DOHH2 (cell line): ENCODE results near the gene FASTK.

ENCODE experiments used
- H3F3A ChIP-seq: fragments of 200-600 bp; sonication (generic), shearing (Covaris generic); 2 replicates; pipeline ENCODE4 v1.6.0; 2016; ENCODE audit warnings: antibody characterized with exemption, mild to moderate bottlenecking; ENCODE audit not compliant: control insufficient read depth, insufficient read depth
- H3K27ac ChIP-seq: fragments of 200-600 bp; sonication (generic); 2 replicates; pipeline ENCODE4 v1.5.1; 2014; ENCODE audit warnings: low read depth, mild to moderate bottlenecking, low read length, moderate library complexity
- H3K27me3 ChIP-seq: fragments of 200-600 bp; sonication (generic); 2 replicates; pipeline ENCODE4 v1.6.1; 2014; ENCODE audit warnings: mild to moderate bottlenecking, low read length, mixed read lengths; ENCODE audit not compliant: control insufficient read depth
- H3K36me3 ChIP-seq: fragments of 200-600 bp; sonication (generic); 2 replicates; pipeline ENCODE4 v1.6.1; 2014; ENCODE audit warnings: mild to moderate bottlenecking, low read length, moderate library complexity, mixed read lengths; ENCODE audit not compliant: control insufficient read depth
- H3K4me1 ChIP-seq: fragments of 200-600 bp; sonication (generic); 2 replicates; pipeline ENCODE4 v1.6.1; 2014; ENCODE audit warnings: mild to moderate bottlenecking, low read length, mixed read lengths; ENCODE audit not compliant: control insufficient read depth
- H3K4me2 ChIP-seq: fragments of 200-600 bp; sonication (generic); 2 replicates; pipeline ENCODE4 v1.6.0; 2014; ENCODE audit warnings: mild to moderate bottlenecking, low read length, moderate library complexity
- H3K4me3 ChIP-seq: fragments of 200-600 bp; sonication (generic); 2 replicates; pipeline ENCODE4 v1.5.1; 2014; ENCODE audit warnings: mild to moderate bottlenecking, low read length, mixed read lengths
- H3K79me2 ChIP-seq: fragments of 200-600 bp; sonication (generic); 2 replicates; pipeline ENCODE4 v1.6.1; 2014; ENCODE audit warnings: mild to moderate bottlenecking, low read length, mixed read lengths; ENCODE audit not compliant: control insufficient read depth
- H3K9me2 ChIP-seq: fragments of 200-600 bp; sonication (generic); replicated peaks from 2 replicates; pipeline ENCODE4 v1.6.1; 2014; ENCODE audit warnings: mild to moderate bottlenecking, low read length, mixed read lengths; ENCODE audit not compliant: control insufficient read depth
- H3K9me3 ChIP-seq: fragments of 200-600 bp; sonication (generic); 2 replicates; pipeline ENCODE4 v1.6.1; 2014; ENCODE audit warnings: antibody characterized with exemption, low read length, mixed read lengths; ENCODE audit not compliant: control insufficient read depth, insufficient read depth
- H4K20me1 ChIP-seq: fragments of 200-600 bp; sonication (generic); 2 replicates; pipeline ENCODE4 v1.6.0; 2014; ENCODE audit warnings: low read depth, mild to moderate bottlenecking, antibody characterized with exemption, low read length, moderate library complexity; ENCODE audit not compliant: control insufficient read depth, insufficient read depth
- EZH2phosphoT487 ChIP-seq: fragments of 200-600 bp; sonication (generic); IDR thresholded peaks from 2 replicates; pipeline ENCODE4 v1.6.1; 2017; ENCODE audit warnings: borderline replicate concordance, mild to moderate bottlenecking, antibody characterized with exemption, low read length, moderate library complexity, mixed read lengths
- TF ChIP-seq, protein P1 (sequence below): fragments of 200-600 bp; sonication (generic); IDR thresholded peaks from one replicate; pipeline ENCODE4 v1.5.1; 2014; ENCODE audit warnings: antibody characterized with exemption, mild to moderate bottlenecking, low read depth, low read length; ENCODE audit not compliant: poor library complexity, severe bottlenecking

The FASTK gene

DNA sequence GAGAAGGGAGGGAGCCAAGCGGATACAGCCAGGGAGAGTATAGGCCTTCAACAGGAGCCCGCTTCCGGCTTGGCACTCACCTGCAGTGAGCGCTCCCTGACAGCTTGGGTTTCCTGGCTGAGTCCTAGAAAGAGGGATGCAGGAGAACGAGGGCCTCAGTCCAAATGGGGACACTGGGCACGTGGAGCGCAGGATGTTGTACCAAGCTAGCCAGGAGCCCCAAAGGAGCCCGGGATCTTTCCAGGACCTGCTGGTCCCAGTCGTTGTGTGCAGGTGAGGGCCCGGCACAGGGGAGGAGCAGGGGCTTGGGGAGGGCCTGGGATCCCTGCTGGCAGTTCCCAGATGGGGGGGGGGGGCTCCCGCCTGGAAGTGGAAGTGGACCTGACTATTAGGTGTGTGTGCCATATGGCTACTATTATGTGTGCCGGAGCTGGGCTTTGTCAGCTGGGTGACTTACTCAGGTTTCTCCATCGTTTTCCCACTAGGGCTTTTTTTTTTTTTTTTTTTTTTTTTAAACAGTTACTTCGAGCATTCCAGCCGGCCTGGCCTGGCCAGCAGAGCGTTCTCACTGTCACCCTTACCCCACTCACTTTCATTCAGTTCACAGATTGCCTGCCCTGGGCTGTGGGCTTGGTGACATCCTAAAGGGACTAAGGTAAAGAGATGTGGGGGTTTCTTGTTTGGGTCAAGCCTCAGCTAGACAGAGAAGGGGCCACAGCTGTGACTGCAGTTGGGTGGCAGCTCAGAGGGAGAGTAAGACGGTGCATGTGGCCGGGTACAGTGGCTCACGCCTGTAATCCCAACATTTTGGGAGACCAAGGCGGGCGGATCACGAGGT lies 9.5 kb upstream of the FASTK start:
- Histone ChIP-seq H3K9me3 (no peaks in the 10 kb centered on the region), H3K9me2 (no peaks in the 10 kb centered on the region), H3K36me3 (no peaks in the 10 kb centered on the region), H3K4me2 (no peak overlapping the region), H3K27ac (no peak overlapping the region), H3K79me2 (no peaks in the 10 kb centered on the region), H3K27me3 (peaks cover 46% of the 10 kb centered on the region), H3K4me1 (peaks cover 22% of the 10 kb centered on the region), H4K20me1 (peaks cover 7% of the 10 kb centered on the region), H3F3A (peaks cover 3% of the 10 kb centered on the region; the same call in 1 of the 2 replicates), H3K4me3 (no peak overlapping the region)
- TF ChIP-seq, protein P1, sequence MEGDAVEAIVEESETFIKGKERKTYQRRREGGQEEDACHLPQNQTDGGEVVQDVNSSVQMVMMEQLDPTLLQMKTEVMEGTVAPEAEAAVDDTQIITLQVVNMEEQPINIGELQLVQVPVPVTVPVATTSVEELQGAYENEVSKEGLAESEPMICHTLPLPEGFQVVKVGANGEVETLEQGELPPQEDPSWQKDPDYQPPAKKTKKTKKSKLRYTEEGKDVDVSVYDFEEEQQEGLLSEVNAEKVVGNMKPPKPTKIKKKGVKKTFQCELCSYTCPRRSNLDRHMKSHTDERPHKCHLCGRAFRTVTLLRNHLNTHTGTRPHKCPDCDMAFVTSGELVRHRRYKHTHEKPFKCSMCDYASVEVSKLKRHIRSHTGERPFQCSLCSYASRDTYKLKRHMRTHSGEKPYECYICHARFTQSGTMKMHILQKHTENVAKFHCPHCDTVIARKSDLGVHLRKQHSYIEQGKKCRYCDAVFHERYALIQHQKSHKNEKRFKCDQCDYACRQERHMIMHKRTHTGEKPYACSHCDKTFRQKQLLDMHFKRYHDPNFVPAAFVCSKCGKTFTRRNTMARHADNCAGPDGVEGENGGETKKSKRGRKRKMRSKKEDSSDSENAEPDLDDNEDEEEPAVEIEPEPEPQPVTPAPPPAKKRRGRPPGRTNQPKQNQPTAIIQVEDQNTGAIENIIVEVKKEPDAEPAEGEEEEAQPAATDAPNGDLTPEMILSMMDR: no peak
- no peak for TF ChIP-seq EZH2phosphoT487

DNA sequence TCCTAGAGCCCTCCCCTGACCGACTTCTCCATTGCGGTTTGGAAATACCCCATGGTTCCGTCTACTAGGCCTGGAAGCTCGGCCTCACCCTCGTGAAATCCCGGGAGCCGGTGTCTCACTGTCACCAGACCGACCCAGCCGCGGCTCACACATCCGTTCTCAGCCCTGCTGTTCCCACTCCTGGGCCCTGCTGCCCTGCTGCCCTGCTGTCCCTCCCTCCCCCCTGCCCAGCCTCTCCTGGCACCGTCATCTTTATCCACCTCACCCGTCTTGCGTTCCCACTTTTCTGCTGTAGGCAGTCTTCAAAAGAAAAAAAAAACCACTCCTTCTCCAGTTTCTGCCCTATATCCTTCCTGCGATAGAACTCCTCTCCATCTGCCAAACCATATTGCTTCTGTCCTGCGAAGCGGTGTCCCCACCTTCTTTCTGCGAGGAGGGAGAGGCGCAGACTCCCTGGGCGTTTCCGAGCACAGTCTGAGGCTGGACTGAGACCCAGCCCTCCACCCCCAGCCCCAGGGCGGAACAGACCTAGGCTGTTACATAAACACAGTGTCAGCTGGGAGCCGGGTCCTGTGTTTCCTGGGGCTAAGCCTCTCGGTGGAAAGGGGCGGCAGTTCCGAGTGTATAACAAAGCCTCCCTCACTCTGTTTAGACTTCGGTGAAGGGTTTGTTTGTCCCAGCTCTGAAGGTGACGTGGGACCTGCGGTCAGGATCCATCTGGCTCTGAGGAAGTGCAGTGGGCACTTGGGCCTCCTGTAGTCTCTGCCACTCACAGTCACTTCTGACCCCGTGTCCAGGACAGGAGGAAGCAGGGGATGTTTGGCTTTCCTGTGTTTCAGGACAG lies 8.5 kb upstream of the FASTK start:
- Histone ChIP-seq H4K20me1 (peaks cover 7% of the 10 kb centered on the region), H3K4me1 (peaks cover 29% of the 10 kb centered on the region), H3K9me2 (no peaks in the 10 kb centered on the region), H3K4me3 (no peak overlapping the region), H3K79me2 (no peaks in the 10 kb centered on the region), H3K36me3 (no peaks in the 10 kb centered on the region), H3K4me2 (no peak overlapping the region), H3K27ac (no peak overlapping the region), H3K27me3 (peaks cover 53% of the 10 kb centered on the region), H3K9me3 (no peaks in the 10 kb centered on the region), H3F3A (peaks cover 9% of the 10 kb centered on the region)
- TF ChIP-seq EZH2phosphoT487: no peak
- TF ChIP-seq, protein P1: no peak

DNA sequence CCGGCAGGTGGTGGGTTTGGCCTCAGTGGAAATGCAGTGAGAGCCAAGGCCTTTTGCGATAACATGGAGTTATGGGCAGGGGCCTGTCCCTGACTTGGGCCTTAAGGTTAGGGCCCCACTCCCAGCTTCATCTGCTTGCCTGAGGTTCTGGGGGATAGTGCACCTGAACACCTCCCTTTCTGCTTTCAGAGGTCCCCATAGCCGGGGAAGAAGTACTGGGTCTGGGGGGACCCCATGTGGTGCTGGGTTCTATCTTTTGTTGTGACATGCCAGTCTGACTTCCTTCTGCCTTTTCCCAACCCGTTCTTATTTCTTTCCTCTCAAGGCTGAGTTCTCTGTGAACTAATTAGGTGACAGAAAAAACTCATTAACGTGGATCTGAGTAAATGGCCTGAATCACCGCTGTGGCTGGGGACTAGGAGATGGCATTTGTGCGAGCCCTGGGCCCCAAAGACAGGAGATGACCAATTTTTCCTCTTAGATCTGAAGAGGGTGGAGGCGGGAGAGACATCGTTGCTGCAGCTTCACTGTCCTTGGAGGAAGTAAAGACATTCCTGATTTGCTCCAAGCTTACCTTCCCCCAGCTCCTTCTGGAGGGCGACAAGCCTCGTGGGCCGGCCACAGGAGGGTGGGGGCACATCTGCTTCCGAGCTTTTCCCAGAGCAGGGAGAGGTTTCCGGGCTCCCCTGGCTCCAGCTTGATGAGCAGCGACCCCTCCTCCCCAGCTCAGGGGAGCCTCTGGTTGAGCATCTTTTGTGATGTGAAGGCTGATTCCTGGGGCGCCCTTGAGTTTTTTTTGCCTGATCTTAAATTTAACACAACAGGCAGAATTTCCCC lies 7.6 kb upstream of the FASTK start:
- no peaks in the 10 kb centered on the region for H3K9me2 ChIP-seq
- peak overlapping the region; percentile 67 for H3K4me2 ChIP-seq
- H3K36me3 ChIP-seq: no peaks in the 10 kb centered on the region; the same call in 1 of the 2 replicates
- H3K79me2 ChIP-seq: peaks cover under 1% of the 10 kb centered on the region
- peak; percentile 17 for TF ChIP-seq EZH2phosphoT487
- TF ChIP-seq, protein P1: no peak
- no peak overlapping the region for H3K27ac ChIP-seq
- H3K4me1 ChIP-seq: peaks cover 35% of the 10 kb centered on the region
- H3K9me3 ChIP-seq: no peaks in the 10 kb centered on the region
- H3F3A ChIP-seq: peaks cover 9% of the 10 kb centered on the region
- peaks cover 53% of the 10 kb centered on the region for H3K27me3 ChIP-seq
- H4K20me1 ChIP-seq: peaks cover 7% of the 10 kb centered on the region
- H3K4me3 ChIP-seq: peak overlapping the region; percentile 65
